Hepatocyte (in vitro differentiated cells): ENCODE data around the gene EXOSC9.

ENCODE experiments used
- EZH2 ChIP-seq: fragments of 200-600 bp; sonication (generic); IDR thresholded peaks from 2 replicates; pipeline ENCODE4 v1.6.1; 2016; ENCODE audit warnings: antibody characterized with exemption, mild to moderate bottlenecking, borderline replicate concordance
- EZH2phosphoT487 ChIP-seq: fragments of 200-600 bp; sonication (generic); IDR thresholded peaks from one replicate; pipeline ENCODE4 v1.6.1; 2018; ENCODE audit warnings: antibody characterized with exemption, mild to moderate bottlenecking, low read depth, moderate library complexity; ENCODE audit not compliant: unreplicated experiment, severe bottlenecking
- TF ChIP-seq, protein P1 (sequence below): fragments of 200-600 bp; sonication (generic); IDR thresholded peaks from 2 replicates; pipeline ENCODE4 v1.5.1; 2016; ENCODE audit warnings: antibody characterized with exemption, mild to moderate bottlenecking; ENCODE audit not compliant: poor library complexity

DNA sequence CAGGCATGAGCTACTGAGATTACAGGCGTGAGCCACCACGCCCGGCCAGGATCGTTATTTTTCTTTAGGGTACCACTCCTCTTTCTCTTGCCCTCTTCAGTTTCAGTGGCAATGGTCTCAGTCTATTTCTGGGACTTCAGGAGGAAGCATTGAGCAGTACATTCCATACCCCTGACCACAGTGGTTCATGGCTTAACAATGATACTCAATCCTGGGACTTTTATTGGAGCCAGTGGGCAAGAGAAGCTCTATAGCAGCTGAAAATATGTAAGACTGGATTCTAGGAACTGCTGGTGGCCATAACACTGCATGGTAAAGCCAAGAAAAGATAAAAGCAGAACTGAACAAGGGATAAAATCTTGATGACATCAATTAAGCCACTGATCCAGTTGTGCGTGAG is 28.4 kb downstream of the EXOSC9 start:
- TF ChIP-seq, protein P1, sequence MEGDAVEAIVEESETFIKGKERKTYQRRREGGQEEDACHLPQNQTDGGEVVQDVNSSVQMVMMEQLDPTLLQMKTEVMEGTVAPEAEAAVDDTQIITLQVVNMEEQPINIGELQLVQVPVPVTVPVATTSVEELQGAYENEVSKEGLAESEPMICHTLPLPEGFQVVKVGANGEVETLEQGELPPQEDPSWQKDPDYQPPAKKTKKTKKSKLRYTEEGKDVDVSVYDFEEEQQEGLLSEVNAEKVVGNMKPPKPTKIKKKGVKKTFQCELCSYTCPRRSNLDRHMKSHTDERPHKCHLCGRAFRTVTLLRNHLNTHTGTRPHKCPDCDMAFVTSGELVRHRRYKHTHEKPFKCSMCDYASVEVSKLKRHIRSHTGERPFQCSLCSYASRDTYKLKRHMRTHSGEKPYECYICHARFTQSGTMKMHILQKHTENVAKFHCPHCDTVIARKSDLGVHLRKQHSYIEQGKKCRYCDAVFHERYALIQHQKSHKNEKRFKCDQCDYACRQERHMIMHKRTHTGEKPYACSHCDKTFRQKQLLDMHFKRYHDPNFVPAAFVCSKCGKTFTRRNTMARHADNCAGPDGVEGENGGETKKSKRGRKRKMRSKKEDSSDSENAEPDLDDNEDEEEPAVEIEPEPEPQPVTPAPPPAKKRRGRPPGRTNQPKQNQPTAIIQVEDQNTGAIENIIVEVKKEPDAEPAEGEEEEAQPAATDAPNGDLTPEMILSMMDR, result no peak
- no peak for TF ChIP-seq EZH2
- no peak for TF ChIP-seq EZH2phosphoT487
